ENCODE data around the gene SLC6A19. TPM values are rescaled to one million over a fixed set of nuclear protein-coding genes. Genes with fewer than 3 reads are reported as not detected.
A peak's percentile ranks its signal among the peaks of the same experiment; 100 is the strongest.
"Not testable (repeated sequence)": the region's sequence is repeated elsewhere in the genome, so short reads cannot be mapped to it uniquely, and the experiment has no call there.

Gene SLC6A19
- polyA plus RNA-seq, 4 donors: 42.2 to 66.0 (median 60.1) TPM

DNA sequence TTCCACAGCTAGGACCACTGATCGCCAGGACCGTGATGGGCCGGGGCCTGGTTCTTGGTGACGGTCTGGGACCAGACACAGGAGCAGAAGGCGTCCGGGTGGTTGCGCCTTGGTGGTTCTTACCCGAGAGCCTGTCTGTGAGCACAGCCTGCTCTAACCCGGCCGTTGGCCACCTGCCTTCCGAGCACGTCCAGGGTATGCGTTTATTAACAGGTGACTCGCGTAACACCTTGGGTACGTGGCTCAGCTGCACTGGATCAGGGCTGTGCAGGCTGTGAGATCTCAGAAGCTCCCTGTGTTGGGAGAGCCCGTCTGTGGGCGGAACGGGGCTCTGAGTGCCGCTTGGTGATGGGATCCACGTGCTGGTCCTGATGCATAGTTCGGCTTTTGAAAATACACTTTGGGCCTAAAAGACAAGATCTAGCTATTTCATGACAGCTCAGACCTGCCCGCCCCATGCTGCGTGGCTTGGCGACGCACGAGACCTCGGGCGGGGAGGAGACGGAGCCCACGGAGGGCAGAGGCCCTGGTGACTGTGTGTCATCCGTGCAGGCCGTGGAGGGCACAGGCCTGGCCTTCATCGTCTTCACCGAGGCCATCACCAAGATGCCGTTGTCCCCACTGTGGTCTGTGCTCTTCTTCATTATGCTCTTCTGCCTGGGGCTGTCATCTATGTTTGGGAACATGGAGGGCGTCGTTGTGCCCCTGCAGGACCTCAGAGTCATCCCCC, 17.1 kb downstream of the SLC6A19 start:
- no peak for DNase-seq (ENCODE audit: low read depth in 4 of 4, low spot score in 3 of 4)

DNA sequence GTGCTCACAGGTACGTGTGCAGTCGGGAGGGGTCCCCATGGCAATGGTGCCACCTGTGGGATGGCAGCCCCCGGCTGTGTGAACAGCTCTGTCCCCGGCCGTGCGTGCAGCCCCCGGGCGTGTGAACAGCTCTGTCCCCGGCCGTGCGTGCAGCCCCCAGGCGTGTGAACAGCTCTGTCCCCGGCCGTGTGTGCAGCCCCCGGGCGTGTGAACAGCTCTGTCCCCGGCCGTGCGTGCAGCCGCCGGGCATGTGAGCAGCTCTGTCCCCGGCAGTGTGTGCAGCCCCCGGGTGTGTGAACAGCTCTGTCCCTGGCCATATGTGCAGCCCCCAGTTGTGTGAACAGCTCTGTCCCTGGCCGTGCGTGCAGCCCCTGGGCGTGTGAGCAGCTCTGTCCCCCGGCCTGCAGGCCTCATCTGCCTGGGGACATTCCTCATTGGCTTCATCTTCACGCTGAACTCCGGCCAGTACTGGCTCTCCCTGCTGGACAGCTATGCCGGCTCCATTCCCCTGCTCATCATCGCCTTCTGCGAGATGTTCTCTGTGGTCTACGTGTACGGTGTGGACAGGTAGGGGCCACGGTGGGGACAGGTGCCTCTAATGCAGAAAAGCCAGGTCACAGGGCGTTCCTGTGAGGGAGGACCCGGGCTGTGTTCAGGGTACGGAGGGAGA, 17.8 kb downstream of the SLC6A19 start:
- no peak for DNase-seq (ENCODE audit: low read depth in 4 of 4, low spot score in 3 of 4)

DNA sequence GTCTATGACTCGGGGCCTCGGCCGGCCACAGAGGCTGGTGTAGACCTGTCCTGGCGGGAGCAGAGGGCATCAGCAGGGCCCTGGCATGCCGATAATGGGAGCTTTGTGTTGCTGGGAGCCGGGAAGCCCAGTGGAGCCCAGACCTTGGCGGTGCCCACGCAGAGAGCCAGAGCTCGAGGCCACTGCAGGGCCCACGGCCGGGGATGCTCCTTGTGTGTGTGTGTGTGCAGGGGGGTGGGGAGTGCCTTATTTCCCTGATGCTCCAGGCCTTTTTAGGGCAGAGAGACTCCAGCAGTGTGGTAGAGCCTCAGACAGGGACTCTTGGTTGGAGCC, 18.3 kb downstream of the SLC6A19 start:
- no peak for DNase-seq (ENCODE audit: low read depth in 4 of 4, low spot score in 3 of 4)

DNA sequence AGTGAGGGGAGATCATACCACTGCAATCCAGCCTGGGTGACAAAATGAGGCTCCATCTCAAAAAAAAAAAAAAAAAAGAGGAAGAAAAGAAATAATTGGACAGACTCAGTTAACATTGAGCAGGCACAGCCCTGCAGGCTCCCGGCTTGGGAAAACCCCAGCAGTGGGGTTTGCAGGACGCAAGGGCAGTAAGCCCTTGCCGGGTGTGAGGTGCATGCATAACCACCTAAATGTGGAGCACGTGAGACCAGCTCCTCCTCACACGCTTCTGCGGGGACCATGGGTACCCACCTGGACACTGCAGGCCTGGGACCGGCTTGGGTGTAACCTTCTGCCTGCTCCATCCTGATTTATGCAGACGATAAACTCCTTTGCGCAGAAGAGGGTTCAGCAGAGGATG, 19.0 kb downstream of the SLC6A19 start:
- no peak for DNase-seq (ENCODE audit: low read depth in 4 of 4, low spot score in 3 of 4)

DNA sequence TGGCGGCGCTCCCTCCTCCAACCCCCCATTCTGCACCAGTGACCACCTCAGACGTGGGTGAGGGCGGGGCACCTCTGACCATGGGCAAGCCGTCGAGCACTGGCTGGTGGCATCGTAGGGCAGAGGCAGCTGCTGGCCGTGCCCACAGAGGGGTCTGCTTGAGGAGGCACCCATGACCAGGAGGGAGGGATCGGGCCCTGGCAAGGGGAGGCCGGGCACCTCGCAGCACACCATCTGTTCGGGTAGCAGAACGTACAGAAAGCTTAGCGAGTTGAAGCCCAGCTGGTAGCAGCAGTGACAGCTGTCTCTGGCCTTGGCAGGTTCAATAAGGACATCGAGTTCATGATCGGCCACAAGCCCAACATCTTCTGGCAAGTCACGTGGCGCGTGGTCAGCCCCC, 19.4 kb downstream of the SLC6A19 start:
- DNase-seq (ENCODE audit: low read depth in 4 of 4, low spot score in 3 of 4): no peak

DNA sequence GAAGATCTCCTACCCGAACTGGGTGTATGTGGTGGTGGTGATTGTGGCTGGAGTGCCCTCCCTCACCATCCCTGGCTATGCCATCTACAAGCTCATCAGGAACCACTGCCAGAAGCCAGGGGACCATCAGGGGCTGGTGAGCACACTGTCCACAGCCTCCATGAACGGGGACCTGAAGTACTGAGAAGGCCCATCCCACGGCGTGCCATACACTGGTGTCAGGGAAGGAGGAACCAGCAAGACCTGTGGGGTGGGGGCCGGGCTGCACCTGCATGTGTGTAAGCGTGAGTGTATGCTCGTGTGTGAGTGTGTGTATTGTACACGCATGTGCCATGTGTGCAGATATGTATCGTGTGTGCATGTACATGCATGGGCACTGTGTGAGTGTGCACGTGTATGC, 20.3 kb downstream of the SLC6A19 start:
- no peak for DNase-seq (ENCODE audit: low read depth in 4 of 4, low spot score in 3 of 4)

DNA sequence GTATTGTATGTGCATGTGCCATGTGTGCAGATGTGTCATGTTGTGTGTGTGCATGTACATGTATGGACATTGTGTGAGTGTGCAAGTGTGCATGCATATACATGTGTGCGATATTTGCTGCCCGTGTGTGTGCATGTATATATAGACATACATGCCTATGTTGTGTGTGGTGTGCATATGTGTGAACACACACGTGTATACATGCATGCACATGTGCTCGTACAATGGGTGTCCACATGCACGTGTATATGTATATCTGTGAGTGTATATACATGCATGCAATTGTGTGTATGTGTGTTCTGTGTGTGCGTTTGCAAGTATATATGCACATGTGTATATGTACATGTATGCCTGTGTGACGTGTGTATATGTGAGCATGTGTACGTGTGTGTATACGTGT, 20.8 kb downstream of the SLC6A19 start:
- no peak for DNase-seq (ENCODE audit: low read depth in 4 of 4, low spot score in 3 of 4)

DNA sequence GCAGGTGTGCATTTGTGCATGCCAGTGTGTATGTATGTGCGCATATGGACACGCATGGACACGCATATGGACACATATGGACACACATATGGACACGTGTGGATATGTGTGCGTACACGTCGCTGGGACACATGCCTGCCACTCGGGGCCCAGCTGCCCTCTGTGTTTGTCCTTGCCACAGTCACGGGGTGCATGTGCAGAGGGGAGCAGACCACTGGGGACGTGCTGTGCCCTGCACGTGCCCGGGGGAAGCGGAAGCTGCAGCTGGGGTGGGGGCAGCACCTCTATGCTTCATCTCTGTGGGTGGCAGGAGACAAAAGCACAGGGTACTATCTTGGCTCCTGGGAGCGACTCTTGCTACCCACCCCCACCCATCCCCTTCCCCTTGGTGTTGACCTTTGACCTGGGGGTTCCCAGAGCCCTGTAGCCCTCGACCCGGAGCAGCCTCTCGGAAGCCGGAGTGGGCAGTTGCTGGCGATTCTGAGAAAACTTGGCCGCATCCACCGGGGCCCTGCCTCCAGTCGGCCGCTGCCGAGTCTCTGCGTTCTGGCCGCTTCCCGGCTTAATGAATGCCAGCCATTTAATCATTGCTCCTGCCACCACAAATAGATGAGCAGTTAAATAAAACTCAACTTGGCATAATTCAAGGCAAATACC, 21.4 kb downstream of the SLC6A19 start:
- DNase-seq (ENCODE audit: low read depth in 4 of 4, low spot score in 3 of 4): no peak

DNA sequence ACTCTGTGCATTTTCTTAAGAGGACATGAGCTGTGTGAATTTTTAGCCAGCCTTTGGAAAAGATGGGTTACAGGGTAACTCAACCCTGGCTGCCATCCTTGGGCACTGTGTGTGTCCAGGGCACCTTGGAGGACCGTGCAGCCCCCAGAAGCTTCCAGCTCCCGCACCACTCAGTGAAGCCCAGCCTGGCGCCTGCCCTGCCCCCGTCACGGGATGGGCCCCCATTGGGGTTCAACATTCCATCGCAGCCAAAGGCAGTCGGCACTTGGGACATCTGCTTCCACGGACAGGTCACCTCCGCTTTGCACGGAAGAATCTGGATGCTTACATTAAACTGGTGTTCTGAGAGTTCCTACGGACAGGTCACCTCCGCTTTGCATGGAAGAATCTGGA, 21.9 kb downstream of the SLC6A19 start:
- no peak for DNase-seq (ENCODE audit: low read depth in 4 of 4, low spot score in 3 of 4)

DNA sequence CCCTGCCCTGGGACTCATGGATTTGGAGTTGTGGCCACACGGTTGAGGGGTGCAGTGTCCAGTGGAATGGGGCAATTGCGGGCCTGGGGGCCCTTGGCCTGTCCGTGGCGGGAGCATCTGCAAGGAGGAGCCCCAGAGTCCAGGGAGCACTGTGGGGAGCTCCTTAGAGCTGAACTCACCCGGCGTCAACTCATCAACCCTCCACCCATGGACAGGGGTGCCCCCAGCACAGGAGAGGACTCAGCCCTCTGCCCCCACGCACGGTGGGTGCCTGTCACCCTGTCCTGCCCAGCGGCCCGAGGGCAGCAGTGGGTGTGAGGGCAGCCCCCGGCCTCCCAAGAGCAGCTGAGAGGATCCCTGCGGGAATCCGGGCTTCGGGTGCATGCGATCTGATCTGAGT, 23.2 kb downstream of the SLC6A19 start:
- no peak for DNase-seq (ENCODE audit: low read depth in 4 of 4, low spot score in 3 of 4)

DNA sequence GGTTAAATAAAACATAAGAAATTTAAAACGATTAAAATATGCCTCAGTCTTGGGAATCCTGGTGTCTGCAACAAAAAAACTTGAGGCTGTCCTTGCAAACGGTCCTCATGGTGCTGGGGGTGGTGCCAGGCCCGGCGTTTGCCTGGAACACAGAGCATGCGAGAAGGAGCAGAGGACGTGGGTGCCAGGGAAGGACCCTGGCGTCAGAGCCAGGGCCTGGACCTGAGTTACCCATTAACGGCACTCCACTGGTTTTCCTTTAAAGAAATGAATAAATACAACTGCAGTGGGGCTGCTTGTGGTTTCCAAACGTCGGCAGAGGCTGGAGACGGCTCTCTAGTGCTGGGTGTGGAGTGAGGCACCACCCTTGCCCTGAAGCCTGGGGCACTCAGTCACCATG, 23.7 kb downstream of the SLC6A19 start, which contains the start of gene SLC6A18:
Gene SLC6A18 (plus strand): TSS at position 301 of the 400 bp plus-strand sequence. CDS start 97 bp downstream, at position 398.
- no peak for DNase-seq (ENCODE audit: low read depth in 4 of 4, low spot score in 3 of 4)

DNA sequence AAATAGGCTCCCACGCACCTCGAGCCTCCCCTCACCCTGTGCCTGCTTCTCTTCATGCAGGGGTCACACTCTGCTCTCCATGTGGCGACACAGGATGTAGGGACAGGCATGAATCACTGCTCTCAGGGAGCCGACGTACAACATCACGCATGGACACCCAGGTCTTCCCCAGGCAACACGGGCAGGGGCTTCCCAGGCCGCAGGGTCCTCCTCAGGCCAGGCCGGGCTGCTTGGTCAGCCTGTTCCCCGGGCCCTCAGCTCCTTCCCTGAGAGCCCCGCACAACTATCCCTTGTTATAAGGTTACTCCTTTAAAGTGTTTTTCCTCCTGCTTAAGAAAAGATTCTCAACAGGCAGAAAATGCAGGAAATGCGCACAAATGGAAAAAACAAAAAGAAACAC, 24.8 kb downstream of the SLC6A19 start:
- DNase-seq (ENCODE audit: low read depth in 4 of 4, low spot score in 3 of 4): no peak

DNA sequence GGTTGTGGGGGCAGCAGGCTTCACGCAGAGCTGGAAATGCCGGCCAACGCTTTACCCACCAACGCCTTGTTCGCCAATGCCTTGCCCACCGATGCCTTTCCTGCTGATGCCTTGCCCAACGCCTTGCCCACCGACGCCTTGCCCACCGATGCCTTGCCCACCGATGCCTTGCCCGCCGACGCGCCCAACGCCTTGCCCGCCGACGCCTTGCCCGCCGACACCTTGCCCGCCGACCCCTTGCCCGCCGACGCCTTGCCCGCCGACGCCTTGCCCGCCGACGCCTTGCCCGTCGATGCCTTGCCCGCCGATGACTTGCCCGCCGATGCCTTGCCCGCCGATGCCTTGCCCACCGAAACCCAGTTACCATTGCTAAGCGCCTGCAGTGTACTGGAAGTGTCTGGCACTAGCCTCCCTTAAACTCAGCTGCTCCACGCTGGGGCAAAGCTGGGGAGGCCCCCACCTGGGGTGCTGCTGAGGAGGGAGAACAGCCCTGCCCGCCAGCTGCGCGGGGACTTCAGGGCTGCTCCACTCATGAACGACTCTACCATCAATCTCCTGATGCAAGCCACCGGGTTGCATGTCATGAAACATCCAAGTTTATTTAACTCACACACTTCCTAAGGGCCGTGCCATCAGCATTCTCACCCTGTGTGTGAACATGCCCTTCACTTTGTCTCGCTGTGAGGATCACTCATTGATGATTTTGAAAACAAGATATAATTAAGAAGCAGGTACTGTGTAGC, 25.6 kb downstream of the SLC6A19 start:
- DNase-seq (ENCODE audit: low read depth in 4 of 4, low spot score in 3 of 4): no peak

DNA sequence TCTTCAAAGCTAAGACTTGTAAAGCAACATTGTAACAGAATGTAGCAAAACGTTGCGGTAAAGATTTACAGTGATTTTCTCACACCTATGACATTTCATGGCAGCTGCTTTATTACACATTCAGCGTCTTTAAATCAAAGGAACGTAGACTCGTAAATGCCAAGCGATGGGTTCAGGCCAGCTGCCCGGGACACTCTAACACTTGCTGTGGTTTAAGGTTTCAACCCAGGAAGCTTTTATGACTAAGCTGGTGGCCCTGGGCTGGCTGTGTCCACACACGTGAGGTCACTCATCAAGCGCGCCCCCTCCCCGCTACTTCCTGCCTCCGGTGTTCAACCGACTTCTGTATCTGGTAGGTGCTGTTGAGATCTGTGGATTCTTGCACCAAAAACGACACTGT, 26.3 kb downstream of the SLC6A19 start:
- peak in 2 of 4 donors; percentile 33 to 48 for DNase-seq (ENCODE audit: low read depth in 4 of 4, low spot score in 3 of 4)

DNA sequence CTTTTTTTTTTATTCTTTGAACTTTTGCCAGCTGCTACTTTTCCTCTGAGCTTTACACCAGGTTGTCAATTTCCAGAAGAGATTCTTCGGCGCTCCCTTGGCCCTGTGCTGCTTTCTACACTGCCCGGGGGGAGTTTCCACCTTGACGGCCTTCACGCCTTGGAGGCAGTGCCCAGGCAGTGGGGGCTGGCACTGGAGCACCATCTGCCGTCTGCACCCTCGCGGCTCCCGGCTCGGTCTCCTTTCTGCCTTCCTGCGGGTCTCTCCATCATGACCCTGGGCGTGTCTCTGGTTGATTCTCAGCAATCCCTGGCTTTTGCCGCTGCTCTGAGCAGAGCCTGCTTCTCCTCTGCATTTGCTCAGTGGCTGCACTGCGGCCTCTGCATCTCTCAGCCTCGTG, 26.7 kb downstream of the SLC6A19 start:
- DNase-seq (ENCODE audit: low read depth in 4 of 4, low spot score in 3 of 4): no peak

DNA sequence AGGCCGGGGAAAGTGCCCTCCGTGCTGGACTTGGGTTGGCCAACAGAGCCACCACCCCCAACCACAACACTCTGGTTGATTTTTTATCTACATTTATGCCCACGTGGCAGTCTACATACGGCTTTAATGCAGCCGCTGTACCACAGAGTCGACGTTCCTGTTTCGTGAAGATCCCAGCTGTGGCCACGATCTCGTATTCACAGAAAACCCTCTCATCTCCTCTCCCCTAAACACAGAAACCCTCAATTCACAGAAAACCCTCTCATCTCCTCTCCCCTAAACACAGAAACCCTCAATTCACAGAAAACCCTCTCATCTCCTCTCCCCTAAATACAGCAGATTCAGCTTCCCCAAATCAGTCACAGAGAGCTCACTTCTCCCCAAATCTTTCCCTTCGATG, 27.6 kb downstream of the SLC6A19 start:
- DNase-seq (ENCODE audit: low read depth in 4 of 4, low spot score in 3 of 4): not testable (repeated sequence)

DNA sequence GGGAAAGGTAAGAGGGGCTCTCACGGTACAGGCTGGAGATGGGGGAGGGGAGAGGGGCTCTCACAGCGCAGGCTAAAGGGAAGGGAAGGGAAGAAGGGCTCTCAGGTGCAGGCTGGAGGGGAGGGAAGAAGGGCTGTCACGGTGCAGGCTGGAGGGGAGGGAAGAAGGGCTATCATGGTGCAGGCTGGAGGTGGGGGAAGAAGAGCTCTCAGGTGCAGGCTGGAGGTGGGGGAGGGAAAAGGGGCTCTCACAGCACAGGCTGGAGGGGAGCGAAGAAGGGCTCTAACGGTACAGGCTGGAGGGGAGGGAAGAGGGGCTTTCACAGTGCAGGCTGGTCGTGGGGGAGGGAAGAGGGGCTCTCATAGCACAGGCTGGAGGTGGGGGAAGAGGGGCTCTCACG, 28.4 kb downstream of the SLC6A19 start:
- DNase-seq (ENCODE audit: low read depth in 4 of 4, low spot score in 3 of 4): no peak

DNA sequence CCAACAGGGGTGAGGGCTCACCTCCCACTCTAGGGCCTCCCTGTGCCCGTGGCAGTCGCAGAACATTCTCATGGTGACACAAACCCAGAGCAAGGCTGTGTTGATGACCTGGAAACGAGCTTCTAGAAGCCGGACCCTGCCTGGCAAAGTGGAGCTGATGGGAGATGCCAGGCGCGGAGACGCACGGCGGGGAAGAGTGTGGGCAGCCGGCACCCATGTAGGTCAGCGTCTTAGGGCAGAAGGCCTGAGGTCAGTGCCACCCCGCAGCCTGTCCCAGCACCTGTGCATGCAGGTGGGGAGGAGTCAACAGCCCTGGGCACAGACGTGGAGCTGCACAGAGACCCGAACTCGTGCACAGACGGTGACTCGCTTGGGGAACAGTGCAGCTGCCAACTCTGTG, 29.2 kb downstream of the SLC6A19 start:
- no peak for DNase-seq (ENCODE audit: low read depth in 4 of 4, low spot score in 3 of 4)

DNA sequence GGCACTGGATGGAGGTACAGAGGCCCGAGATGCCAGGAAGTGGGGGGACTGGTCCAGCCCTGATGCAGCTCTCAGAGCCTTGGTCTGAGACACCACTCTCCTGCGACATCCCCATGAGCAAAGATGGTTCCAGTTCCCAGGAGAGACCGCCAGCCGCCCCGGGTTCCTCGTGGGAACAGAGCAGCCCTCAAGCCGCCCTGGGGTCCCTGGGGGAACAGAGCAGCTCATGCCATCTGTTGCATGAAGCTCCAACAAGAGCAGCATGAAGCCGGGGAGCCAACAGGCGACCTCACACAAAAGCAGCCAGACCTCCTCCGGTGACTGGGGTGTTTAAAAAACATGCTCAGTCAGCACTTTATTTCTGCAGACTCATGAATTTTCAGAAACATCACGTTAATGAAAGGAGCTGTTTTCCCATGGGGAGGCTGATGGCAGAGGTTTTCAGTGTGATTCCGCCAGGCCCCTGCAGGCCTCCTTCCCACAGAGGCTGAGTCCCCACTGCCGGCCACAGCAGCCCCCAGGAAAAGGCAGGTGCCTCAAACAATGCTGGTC, 30.0 kb downstream of the SLC6A19 start:
- DNase-seq (ENCODE audit: low read depth in 4 of 4, low spot score in 3 of 4): no peak

DNA sequence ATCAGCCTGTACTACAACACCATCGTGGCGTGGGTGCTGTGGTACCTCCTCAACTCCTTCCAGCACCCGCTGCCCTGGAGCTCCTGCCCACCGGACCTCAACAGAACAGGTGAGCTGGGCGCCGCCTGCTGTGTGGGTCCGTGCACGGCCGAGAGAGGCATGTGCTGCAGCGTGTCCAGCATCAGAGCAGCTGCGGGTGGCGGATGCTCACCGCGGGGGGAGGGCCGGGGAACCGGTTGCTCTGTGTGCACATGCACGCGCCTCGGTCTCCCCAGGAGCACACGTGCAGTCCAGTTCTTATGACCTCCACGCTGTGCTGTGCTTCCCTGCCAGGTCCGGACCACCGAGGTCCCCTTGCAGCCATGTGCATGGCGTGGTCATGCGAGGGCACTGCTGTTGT, 31.4 kb downstream of the SLC6A19 start:
- no peak for DNase-seq (ENCODE audit: low read depth in 4 of 4, low spot score in 3 of 4)

DNA sequence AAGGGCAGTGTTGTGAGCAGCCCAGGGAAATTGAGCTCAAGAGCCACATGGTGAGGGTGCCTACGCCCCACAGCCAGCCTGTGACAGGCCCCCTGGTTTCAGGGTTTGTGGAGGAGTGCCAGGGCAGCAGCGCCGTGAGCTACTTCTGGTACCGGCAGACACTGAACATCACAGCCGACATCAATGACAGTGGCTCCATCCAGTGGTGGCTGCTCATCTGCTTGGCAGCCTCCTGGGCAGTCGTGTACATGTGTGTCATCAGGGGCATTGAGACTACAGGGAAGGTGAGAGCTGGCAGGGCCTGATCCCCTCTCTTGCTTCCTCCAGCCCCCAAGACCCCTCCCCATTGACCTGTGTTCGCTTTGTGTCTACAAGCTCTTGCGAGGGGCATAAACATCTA, 34.0 kb downstream of the SLC6A19 start:
- no peak for DNase-seq (ENCODE audit: low read depth in 4 of 4, low spot score in 3 of 4)
